Prostate gland (tissue), 2 donors: Measurements from ENCODE around the gene CRLF1.

ENCODE experiments used
- POLR2A ChIP-seq: fragments of 450-650 bp; IDR thresholded peaks from one replicate; pipeline ENCODE4 v1.6.1; 2016; ENCODE audit warnings: antibody characterized with exemption, mild to moderate bottlenecking
- POLR2AphosphoS5 ChIP-seq: sonication (generic); formaldehyde crosslinking; IDR thresholded peaks from one replicate; pipeline ENCODE4 v1.6.1; 2017; ENCODE audit warnings: antibody characterized with exemption
- TF ChIP-seq, protein P1 (sequence below), 4 experiments: fragments of 200-600 bp in 2 of 4; fragments of 450-650 bp in 2 of 4; sonication (generic) in 2 of 4; IDR thresholded peaks; 1 replicate in 3 of 4; 2 replicates in 1 of 4; pipeline ENCODE4 v1.5.1; 2016 to 2019; ENCODE audit warnings: antibody characterized with exemption in 4 of 4, mild to moderate bottlenecking in 2 of 4, moderate library complexity in 2 of 4

DNA sequence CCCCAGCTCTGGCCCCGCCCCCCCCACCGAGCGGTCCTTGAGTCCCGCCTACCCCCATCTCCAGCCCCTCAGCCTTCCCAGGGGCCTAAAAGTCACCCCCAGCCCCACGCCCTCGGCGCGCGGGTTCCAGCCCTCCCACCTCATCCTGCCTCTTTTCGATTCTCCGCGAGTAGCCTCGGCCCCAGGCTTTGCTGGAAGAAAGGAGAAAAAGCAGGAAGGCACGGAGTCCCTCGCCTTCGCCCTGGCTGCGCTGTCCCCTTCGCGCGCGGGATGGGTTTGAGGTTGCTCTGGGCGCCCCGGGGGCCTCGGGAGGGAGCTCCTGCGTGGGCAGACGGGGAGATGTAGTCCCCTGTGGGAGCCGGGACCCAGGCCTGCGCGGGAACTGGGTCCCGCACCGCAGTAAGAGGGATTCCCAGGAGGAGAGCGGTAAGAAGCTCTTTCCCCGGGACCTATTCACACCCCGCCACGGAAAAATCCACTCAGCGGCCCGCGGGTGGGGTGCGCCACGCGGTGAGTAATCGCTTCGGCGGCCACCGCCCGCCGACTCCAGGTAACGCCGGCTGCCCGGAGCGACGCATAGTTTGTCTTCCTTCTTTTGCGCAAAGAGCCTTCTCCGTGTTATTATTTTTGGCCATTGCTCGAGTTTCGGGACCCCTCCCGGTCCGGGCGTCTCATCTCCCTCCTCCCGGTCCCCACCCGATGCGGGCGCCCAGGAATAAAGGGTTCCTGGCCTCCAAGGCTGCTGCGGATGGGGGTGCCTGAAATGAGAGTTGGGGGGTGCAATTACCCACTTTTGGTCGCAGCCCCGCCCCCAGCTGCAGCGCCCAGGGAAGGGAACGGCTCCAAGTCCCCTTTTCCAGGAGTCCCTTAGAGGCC, 865 bp upstream of the CRLF1 start:
- no peak for TF ChIP-seq POLR2AphosphoS5
- TF ChIP-seq, protein P1, sequence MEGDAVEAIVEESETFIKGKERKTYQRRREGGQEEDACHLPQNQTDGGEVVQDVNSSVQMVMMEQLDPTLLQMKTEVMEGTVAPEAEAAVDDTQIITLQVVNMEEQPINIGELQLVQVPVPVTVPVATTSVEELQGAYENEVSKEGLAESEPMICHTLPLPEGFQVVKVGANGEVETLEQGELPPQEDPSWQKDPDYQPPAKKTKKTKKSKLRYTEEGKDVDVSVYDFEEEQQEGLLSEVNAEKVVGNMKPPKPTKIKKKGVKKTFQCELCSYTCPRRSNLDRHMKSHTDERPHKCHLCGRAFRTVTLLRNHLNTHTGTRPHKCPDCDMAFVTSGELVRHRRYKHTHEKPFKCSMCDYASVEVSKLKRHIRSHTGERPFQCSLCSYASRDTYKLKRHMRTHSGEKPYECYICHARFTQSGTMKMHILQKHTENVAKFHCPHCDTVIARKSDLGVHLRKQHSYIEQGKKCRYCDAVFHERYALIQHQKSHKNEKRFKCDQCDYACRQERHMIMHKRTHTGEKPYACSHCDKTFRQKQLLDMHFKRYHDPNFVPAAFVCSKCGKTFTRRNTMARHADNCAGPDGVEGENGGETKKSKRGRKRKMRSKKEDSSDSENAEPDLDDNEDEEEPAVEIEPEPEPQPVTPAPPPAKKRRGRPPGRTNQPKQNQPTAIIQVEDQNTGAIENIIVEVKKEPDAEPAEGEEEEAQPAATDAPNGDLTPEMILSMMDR (IDR thresholded peaks at IDR 0.05), result peak in 1 of 4 experiments; percentile 5
- no peak for TF ChIP-seq POLR2A
